Rectal smooth muscle tissue (tissue), 1 donor: ENCODE data around the gene SECTM1.
"Not testable (repeated sequence)": the region's sequence is repeated elsewhere in the genome, so short reads cannot be mapped to it uniquely, and the experiment has no call there.

Source experiments
- H3K27ac ChIP-seq: one replicate; pipeline ENCODE4 v1.7.0; 2013; ENCODE audit warnings: low read depth, low read length, inconsistent platforms
- H3K27me3 ChIP-seq: one replicate; pipeline ENCODE4 v1.7.0; 2013; ENCODE audit warnings: low read length; ENCODE audit not compliant: control insufficient read depth, insufficient read depth
- H3K36me3 ChIP-seq: one replicate; pipeline ENCODE4 v1.7.0; 2013; ENCODE audit warnings: low read length; ENCODE audit not compliant: control insufficient read depth, insufficient read depth
- H3K4me1 ChIP-seq: one replicate; pipeline ENCODE4 v1.7.0; 2013; ENCODE audit warnings: low read length; ENCODE audit not compliant: control insufficient read depth, insufficient read depth
- H3K4me3 ChIP-seq: one replicate; pipeline ENCODE4 v1.7.0; 2013; ENCODE audit warnings: low read length
- H3K9ac ChIP-seq: one replicate; pipeline ENCODE4 v1.7.0; 2013; ENCODE audit warnings: low read length

Gene SECTM1

DNA sequence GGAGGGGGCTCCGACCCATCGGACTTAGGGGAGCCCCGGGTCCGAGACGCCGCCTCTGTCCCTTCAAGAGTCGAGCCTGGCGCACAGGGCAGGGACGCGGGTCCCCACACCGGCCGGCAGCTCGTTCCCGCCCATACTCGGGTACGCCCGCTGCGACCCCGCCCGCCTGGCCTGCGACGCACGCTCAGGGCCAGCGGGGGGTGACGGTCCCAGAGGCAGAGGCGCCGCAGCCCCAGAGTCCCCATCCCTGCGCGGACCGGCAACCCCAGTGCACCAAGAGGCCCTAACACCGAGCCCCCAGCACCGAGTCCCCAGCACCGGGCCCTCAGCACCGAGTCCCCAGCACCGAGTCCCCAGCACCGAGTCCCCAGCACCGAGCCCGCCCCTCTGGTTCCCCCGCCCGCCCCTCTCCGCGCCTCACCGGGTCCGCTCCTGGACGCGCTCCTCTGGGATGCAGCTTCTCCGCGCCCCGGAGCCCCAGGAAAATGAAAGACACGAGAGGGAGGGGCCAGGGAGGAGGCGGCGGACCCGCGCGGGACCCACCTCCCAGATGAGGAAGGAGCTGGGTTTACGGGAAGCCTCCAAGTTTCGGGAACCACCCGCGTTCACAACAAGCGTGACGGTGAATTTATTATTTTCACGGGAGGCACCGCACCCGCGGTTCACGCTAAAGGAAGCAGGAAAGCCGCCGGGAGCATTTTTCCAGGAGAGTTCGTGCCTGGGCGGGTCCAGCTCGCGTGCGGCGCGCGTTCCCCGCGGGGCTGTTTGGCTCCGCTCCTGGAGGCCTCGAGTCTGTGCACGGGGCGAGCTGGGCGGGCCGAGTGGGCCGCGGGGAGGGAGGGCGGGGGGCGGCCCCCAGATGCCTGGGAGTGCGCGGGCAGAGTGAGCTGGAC is at the start of gene SECTM1:
SECTM1 (minus strand) TSS at position 488 of the 893 bp plus-strand sequence. CDS start 6,526 bp downstream, outside the sequence.
- peak within 1 kb of the TSS; percentile 75 for H3K4me3 ChIP-seq
- no peaks in the 10 kb centered on the region for H3K36me3 ChIP-seq
- H3K9ac ChIP-seq, result no peak within 1 kb of the TSS
- peaks cover 5% of the 10 kb centered on the region for H3K27me3 ChIP-seq
- H3K27ac ChIP-seq, result peak within 1 kb of the TSS; percentile 53
- peaks cover 17% of the 10 kb centered on the region for H3K4me1 ChIP-seq

DNA sequence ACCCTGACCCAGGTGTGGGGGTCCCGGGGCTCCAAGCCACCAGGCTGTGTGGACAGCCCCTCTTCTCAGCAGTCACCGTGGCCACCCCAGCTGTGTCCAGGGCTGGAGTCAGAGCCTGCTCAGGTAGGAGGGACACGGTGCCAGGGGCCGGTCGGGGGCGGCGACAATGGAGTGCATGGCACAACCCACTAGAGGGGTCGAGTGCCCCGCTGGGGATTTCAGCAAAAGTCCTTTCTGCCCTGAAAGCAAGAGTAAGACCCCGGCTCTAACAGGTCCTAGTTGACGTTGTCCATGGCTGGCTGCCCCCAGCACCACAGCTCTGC is 49.3 kb upstream of the SECTM1 start:
- Histone ChIP-seq H3K4me1 (no peaks in the 10 kb centered on the region), H3K4me3 (no peak overlapping the region), H3K27ac (no peak overlapping the region), H3K9ac (no peak overlapping the region), H3K27me3 (peaks cover 38% of the 10 kb centered on the region), H3K36me3 (no peaks in the 10 kb centered on the region)

DNA sequence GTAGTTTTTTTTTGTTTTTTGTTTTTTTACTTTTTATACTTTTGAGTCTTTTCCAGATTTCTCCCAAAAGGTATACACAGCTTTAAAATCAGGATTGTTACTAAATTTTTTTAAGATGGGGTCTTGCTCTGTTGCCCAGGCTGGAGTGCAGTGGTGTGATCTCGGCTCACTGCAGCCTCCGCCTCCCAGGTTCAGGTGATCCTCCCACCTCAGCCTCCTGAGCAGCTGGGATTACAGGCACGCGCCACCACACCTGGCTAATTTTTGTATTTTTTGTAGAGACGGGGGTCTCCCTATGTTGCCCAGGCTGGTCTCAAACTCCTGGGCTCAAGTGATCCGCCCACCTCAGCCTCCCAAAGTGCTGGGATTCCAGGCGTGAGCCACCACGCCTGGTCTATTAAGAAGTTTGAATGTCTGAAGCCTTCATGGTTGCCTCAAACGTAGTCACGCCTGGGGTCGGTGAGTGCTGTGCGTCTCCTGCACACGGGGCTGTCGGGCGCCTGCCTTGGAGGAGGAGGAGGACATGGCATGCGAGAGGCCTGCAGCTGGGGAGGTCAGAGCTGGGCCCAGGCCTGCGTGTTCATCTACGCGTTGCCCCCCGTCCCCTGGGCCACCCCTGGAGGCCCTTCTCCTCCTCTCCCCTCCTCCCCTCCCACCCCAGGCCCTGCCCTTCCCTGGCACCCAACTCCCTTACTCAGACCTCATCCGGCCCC is 48.8 kb upstream of the SECTM1 start:
- H3K27me3 ChIP-seq, result peaks cover 37% of the 10 kb centered on the region
- H3K9ac ChIP-seq, H3K36me3 ChIP-seq, H3K27ac ChIP-seq, H3K4me3 ChIP-seq, H3K4me1 ChIP-seq: not testable (repeated sequence)

DNA sequence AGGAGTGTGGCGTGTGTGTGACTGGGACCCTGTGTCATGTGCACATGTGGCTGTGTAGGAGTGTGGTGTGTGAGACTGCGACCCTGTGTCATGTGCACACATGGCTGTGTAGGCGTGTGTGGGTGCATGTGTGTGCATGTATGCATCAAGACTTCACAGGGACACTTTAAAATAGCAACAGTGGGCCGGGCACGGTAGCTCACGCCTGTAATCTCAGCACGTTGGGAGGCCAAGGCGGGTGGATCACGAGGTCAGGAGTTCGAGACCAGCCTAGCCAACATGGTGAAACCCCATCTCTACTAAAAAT is 48.1 kb upstream of the SECTM1 start:
- peaks cover 29% of the 10 kb centered on the region for H3K27me3 ChIP-seq

DNA sequence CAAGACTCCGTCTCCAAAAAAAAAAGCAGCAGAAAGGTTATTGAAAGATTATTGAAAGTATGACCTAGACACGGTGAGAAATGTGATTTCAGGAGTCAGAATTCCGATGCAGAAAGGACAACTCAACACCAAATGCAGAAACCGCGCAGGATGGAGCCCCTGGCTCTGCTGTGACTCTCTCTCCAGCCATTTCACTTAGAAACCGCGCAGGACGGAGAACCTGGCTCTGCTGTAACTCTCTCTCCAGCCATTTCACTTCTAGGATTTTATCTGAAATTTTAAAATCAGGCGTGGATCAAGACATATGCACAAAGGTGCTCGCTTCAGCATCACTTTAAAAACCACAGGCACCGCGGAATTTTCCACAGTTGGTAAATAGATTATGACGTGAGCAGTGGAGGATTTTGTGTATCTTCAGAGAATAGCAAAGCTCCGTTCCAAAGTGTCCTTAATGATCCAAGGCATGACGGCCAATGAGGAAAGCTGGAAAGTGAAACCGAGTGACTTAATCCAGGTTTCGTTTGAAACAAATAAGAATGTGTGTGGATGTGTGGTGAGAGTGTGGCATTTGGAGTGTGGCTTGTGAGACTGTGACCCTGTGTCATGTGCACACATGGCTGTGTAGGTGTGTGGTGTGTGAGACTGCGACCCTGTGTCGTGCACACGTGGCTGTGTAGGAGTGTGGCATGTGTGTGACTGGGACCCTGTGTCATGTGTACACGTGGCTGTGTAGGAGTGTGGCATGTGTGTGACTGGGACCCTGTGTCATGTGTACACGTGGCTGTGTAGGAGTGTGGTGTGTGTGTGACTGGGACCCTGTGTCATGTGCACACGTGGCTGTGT is 47.5 kb upstream of the SECTM1 start:
- Histone ChIP-seq H3K9ac (no peak overlapping the region), H3K4me1 (no peaks in the 10 kb centered on the region), H3K27ac (no peak overlapping the region), H3K36me3 (no peaks in the 10 kb centered on the region), H3K4me3 (no peak overlapping the region), H3K27me3 (peaks cover 28% of the 10 kb centered on the region)

More for the DNA sequence above, 48.1 kb upstream of the SECTM1 start:
- H3K27ac ChIP-seq, H3K4me3 ChIP-seq, H3K36me3 ChIP-seq, H3K4me1 ChIP-seq, H3K9ac ChIP-seq: not testable (repeated sequence)

DNA sequence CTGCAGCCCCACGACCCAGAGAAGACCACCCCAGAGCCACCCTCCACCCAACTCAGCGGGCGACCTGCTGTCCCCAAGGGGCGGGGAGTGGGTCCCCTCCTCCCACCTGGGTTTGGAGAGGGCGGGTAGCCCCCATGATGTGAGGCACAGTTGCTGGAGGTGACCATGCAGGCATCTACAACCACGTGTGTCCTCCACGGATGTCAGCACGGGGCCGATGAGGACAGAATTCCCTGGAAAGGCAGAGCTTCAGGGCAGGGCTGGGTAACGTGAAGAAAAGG is 45.1 kb upstream of the SECTM1 start:
- Histone ChIP-seq H3K4me3 (no peak overlapping the region), H3K4me1 (no peaks in the 10 kb centered on the region), H3K36me3 (no peaks in the 10 kb centered on the region), H3K27me3 (peaks cover 16% of the 10 kb centered on the region), H3K9ac (no peak overlapping the region), H3K27ac (no peak overlapping the region)

DNA sequence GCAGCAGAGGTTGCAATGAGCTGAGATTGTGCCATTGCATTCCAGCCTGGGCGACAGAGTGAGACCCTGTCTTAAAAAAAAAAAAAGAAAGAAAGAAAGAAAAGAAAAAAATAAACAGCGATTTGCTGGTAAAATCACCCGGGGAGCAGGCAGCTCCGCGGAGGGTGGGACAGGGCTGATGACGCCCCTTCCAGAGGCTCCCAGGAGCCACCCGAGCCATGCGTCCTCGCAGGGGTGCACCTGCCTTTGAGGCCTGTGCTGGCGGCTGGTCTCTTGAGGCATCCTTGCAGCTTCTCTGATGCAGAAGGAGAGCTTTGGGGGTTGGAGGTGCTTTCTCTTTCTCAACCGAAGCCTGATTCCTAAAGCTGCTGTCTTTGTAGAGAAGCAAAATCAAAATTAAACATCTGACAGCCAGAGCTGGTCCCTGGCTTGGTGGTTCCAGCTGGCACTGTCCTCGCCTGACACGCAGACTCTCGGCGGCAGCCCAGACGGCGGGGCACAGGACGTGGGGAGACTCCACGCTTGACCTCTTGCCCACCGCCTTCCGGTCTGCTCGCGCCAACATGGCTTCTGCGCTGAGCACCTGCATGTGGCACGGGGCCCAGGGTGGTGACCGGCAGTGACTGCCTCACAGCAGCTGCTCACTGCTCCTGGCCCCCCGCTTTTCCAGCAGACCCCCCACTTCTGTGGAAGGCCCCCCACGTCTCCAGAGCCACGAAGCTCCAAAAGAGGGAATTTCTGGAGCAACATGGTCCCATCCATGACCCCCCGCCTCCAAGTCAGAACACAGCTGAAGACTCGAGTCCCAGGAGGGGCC is 44.6 kb upstream of the SECTM1 start:
- Histone ChIP-seq H3K9ac (no peak overlapping the region), H3K4me1 (no peaks in the 10 kb centered on the region), H3K36me3 (no peaks in the 10 kb centered on the region), H3K4me3 (no peak overlapping the region), H3K27ac (no peak overlapping the region), H3K27me3 (peaks cover 15% of the 10 kb centered on the region)

DNA sequence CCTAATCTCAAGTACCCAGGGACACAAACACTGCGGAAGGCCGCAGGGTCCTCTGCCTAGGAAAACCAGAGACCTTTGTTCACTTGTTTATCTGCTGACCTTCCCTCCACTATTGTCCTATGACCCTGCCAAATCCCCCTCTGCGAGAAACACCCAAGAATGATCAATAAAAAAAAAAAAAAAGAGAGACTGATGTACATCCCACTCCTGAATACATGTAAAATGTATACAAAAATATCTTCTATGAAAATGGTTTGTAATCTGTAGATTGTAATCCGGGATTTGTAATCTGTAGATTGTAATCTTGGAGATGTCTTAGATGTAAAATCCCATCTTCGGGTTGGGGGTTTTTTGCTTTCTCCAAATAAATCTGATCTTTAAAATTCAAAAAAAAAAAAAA is 43.7 kb upstream of the SECTM1 start:
- not testable (repeated sequence) for H3K4me1 ChIP-seq, H3K4me3 ChIP-seq, H3K9ac ChIP-seq, H3K27ac ChIP-seq, H3K36me3 ChIP-seq
- H3K27me3 ChIP-seq, result peaks cover 15% of the 10 kb centered on the region

DNA sequence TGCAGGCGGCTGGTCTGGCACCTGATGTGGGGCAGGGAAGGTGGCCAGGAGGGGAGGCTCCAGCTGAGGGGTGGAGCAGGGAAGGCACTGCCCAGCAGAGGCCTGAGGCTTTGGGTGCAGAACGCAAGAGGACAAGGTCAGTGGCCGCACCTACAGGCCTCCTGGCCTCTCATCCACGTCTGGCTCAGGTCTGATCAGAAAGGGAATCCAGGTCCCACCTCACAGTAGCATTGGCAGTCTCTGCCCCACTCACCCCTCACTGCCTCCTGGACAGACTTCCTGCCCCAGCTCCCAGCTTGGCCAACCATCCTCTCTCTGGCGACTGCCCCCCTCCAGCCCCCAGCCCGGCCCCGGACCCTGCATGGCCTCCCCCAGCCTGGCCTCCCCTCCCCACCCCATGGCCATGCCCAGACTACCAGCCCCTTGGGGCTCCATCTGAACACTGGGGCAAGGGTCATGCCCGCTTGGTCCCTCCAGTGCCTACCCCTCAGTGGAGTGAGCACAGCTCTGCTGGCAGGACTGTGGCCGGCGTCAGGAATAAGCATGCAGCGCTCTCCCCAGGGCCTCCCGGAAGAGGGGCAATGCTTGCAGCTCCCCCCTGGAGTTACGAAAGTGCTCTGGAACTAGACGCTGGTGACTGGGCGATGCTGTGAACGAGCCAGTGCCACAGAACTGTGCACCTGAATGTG is 42.6 kb upstream of the SECTM1 start:
- Histone ChIP-seq H3K4me3 (no peak overlapping the region), H3K27ac (no peak overlapping the region), H3K27me3 (peaks cover 16% of the 10 kb centered on the region), H3K9ac (no peak overlapping the region), H3K36me3 (no peaks in the 10 kb centered on the region), H3K4me1 (no peaks in the 10 kb centered on the region)

DNA sequence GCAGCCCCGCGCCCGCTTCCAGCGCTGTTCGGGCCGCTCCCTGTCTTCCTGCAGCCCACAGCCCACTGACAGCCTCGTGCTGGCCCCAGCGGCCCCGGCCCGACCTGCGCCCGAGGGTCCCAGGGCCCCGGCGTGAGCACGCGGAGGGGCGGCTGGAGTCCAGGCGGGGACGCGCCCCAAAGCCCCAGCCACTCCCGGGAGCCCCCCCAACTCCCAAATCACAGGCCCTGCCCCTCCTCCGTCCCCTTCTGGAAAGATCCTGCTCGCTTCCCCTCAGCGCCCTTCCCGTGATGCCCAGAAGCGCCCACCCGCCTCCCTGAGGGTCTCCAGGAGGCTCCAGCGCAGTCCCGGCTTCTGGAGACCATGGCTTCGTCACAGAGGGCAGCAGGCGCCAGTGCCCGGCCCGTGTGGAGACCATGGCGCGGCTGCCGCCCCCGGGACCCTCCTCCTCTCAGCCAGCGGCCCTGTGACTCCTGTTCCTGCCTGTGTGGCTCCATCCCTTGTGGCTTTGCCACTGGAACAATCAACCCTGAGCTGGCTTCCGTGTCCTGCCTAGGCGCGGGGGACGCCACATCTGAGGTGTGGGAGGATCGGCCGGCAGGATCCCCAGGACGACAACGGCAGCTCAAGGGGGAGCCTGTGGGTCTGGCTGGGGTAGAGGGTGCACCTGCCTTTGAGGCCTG is 41.9 kb upstream of the SECTM1 start:
- peaks cover 20% of the 10 kb centered on the region for H3K27me3 ChIP-seq
- no peaks in the 10 kb centered on the region for H3K36me3 ChIP-seq
- H3K4me1 ChIP-seq, result no peaks in the 10 kb centered on the region
- H3K4me3 ChIP-seq, result no peak overlapping the region
- H3K27ac ChIP-seq, result no peak overlapping the region
- no peak overlapping the region for H3K9ac ChIP-seq

DNA sequence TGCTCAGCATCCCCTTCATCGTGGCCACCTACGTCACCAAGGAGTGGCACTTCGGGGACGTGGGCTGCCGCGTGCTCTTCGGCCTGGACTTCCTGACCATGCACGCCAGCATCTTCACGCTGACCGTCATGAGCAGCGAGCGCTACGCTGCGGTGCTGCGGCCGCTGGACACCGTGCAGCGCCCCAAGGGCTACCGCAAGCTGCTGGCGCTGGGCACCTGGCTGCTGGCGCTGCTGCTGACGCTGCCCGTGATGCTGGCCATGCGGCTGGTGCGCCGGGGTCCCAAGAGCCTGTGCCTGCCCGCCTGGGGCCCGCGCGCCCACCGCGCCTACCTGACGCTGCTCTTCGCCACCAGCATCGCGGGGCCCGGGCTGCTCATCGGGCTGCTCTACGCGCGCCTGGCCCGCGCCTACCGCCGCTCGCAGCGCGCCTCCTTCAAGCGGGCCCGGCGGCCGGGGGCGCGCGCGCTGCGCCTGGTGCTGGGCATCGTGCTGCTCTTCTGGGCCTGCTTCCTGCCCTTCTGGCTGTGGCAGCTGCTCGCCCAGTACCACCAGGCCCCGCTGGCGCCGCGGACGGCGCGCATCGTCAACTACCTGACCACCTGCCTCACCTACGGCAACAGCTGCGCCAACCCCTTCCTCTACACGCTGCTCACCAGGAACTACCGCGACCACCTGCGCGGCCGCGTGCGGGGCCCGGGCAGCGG is 41.2 kb upstream of the SECTM1 start:
- Histone ChIP-seq H3K9ac (no peak overlapping the region), H3K4me3 (no peak overlapping the region), H3K27me3 (peaks cover 23% of the 10 kb centered on the region), H3K27ac (no peak overlapping the region), H3K4me1 (no peaks in the 10 kb centered on the region), H3K36me3 (no peaks in the 10 kb centered on the region)
